GM23338 (cell line): Measurements from ENCODE around the gene DACH1.

Experiments
- CREB1 ChIP-seq: fragments of 250-450 bp; sonication (Bioruptor Pico); IDR thresholded peaks from 2 replicates; pipeline ENCODE4 v1.5.0; 2020; ENCODE audit warnings: low read depth, mild to moderate bottlenecking, moderate library complexity
- CTCF ChIP-seq, 2 experiments: fragments of 200-600 bp in 1 of 2; sonication (generic) in 1 of 2; conservative IDR thresholded peaks; 2 replicates each; pipeline versions ENCODE4 v1.5.1 to v1.6.1; 2016 to 2017; ENCODE audit warnings: antibody characterized with exemption in 2 of 2, low read depth in 2 of 2, mild to moderate bottlenecking in 2 of 2, moderate library complexity in 1 of 2
- ETS1 ChIP-seq: IDR thresholded peaks from 2 replicates; pipeline ENCODE4 v1.6.1; 2016; ENCODE audit warnings: antibody characterized with exemption
- EZH2 ChIP-seq: fragments of 200-600 bp; sonication (generic); IDR thresholded peaks from one replicate; pipeline ENCODE4 v1.8.0; 2017; ENCODE audit warnings: antibody characterized with exemption, mild to moderate bottlenecking, low read depth; ENCODE audit not compliant: unreplicated experiment
- EZH2phosphoT487 ChIP-seq: fragments of 200-600 bp; sonication (generic); IDR thresholded peaks from one replicate; pipeline ENCODE4 v1.8.1; 2018; ENCODE audit warnings: antibody characterized with exemption; ENCODE audit not compliant: unreplicated experiment
- JUNB ChIP-seq: IDR thresholded peaks from one replicate; pipeline ENCODE4 v1.6.1; 2016; ENCODE audit warnings: antibody characterized with exemption; ENCODE audit not compliant: unreplicated experiment
- NANOG ChIP-seq: IDR thresholded peaks from 2 replicates; pipeline ENCODE4 v1.6.1; 2016; ENCODE audit warnings: antibody characterized with exemption, borderline replicate concordance
- POLR2AphosphoS5 ChIP-seq: IDR thresholded peaks from 2 replicates; pipeline ENCODE4 v1.6.1; 2016; ENCODE audit warnings: antibody characterized with exemption, low read depth
- ZNF114 ChIP-seq: fragments of 250-450 bp; sonication (Bioruptor Pico); IDR thresholded peaks from 2 replicates; pipeline ENCODE4 v1.5.0; 2020; ENCODE audit warnings: mild to moderate bottlenecking, moderate library complexity
- ZNF331 ChIP-seq: fragments of 250-450 bp; sonication (Bioruptor Pico); IDR thresholded peaks from 2 replicates; pipeline ENCODE4 v1.5.0; 2020; ENCODE audit warnings: low read depth, mild to moderate bottlenecking, moderate library complexity
- TF ChIP-seq, protein P1 (sequence below): IDR thresholded peaks from one replicate; pipeline ENCODE4 v1.6.1; 2018; ENCODE audit warnings: antibody characterized with exemption; ENCODE audit not compliant: unreplicated experiment

- TF ChIP-seq CTCF (conservative IDR thresholded peaks at IDR 0.05; ENCODE audit: low read depth in 2 of 2) (no peak), JUNB (no peak), EZH2phosphoT487 (no peak), EZH2 (no peak), POLR2AphosphoS5 (no peak), NANOG (no peak), CREB1 (CRISPR knock-in tag) (no peak), ETS1 (no peak), ZNF331 (CRISPR knock-in tag) (no peak), ZNF114 (CRISPR knock-in tag) (no peak)
- TF ChIP-seq, protein P1, sequence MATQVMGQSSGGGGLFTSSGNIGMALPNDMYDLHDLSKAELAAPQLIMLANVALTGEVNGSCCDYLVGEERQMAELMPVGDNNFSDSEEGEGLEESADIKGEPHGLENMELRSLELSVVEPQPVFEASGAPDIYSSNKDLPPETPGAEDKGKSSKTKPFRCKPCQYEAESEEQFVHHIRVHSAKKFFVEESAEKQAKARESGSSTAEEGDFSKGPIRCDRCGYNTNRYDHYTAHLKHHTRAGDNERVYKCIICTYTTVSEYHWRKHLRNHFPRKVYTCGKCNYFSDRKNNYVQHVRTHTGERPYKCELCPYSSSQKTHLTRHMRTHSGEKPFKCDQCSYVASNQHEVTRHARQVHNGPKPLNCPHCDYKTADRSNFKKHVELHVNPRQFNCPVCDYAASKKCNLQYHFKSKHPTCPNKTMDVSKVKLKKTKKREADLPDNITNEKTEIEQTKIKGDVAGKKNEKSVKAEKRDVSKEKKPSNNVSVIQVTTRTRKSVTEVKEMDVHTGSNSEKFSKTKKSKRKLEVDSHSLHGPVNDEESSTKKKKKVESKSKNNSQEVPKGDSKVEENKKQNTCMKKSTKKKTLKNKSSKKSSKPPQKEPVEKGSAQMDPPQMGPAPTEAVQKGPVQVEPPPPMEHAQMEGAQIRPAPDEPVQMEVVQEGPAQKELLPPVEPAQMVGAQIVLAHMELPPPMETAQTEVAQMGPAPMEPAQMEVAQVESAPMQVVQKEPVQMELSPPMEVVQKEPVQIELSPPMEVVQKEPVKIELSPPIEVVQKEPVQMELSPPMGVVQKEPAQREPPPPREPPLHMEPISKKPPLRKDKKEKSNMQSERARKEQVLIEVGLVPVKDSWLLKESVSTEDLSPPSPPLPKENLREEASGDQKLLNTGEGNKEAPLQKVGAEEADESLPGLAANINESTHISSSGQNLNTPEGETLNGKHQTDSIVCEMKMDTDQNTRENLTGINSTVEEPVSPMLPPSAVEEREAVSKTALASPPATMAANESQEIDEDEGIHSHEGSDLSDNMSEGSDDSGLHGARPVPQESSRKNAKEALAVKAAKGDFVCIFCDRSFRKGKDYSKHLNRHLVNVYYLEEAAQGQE: no peak
Observed at GRCh38 chr13:71514900-71515743, 351.9 kb downstream of the DACH1 start.
